HG03175 (cell line): ENCODE data around the gene CDHR4.
"Not testable (repeated sequence)": the region's sequence is repeated elsewhere in the genome, so short reads cannot be mapped to it uniquely, and the experiment has no call there.

Source experiments
- ATAC-seq: cut with Tn5 transposase; IDR thresholded peaks from one replicate; pipeline ENCODE4 v1.9.1; 2021; ENCODE audit warnings: mild to moderate bottlenecking, moderate library complexity; ENCODE audit not compliant: unreplicated experiment

Gene CDHR4

DNA sequence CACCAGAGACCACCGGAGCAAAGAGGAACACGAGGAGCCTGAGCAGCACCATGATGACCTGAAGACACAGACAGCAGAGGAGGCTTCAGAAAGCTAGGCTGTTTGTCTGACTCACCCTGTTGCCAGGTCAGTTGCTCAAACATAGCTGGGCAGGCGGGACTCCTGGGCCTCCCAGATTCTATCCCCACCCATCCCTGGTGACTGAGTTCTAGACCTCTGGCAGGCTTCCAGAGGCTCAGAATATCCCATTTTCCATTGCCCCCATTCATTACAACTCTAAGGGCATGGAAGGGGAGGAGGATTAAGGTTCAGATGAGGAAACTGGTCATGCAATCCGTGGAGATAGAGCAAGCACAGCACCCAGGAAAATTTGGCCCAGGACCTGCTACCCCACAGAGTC, at the start of gene CDHR4:
Gene CDHR4, minus strand, starts transcription at position 113 of the 400 bp plus-strand sequence. Its CDS starts 61 bp downstream, at position 52.
- ATAC-seq, result no peak

DNA sequence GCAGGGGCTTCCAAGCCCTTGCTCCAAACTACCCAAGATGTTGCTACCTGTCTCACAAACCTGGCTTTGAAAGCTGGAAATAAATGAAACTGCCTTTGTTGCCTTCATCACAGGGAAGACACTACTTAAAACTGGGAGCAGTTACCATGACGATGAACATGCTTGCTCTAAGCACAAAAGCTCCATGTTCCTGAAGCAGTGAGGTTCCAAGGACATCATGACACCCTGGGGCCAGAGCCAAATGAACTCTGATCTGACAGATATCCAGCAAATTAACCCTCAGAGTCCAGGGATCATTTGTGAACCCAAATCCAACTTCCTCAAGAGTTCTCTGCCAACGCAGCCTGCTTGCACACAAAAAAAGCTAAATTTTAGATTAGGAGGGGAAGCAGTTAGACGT, 46.0 kb upstream of the CDHR4 start:
- no peak for ATAC-seq

GRCh38 chr3:49844464-49845183, 45.0 kb upstream of the CDHR4 start:
- ATAC-seq, result no peak

DNA sequence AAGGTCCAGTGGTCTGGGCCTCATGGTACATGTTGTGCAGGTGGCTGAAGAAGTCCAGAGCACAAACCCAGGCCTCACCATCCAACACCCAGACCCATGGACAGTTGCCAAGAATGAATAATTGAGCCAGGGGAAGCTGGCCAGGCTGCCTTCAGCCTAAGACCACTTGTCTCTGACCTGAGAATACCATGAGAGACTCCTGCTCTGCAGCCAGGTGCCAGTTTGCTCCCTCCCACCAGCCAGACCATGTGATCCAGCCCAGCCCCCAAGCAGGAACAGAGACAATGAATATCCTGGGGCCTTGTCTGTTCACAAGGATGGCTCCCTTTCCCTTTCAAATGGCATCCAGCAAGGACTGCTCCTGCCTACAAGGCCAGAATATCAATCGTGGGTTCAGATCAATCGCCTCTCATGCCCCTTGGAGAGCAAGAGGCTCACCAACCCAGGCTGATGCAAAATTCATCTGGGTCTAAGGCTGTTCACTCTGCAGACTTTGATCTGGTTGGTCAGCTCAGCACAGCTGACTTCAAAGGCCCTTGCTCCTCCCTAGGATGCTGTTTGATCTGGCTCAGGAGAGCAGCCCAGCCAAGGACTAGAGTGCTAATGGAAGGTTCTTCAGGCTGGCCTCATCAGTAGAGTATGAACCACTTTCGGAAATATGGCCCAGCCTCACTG, 43.3 kb upstream of the CDHR4 start:
- ATAC-seq, result no peak

DNA sequence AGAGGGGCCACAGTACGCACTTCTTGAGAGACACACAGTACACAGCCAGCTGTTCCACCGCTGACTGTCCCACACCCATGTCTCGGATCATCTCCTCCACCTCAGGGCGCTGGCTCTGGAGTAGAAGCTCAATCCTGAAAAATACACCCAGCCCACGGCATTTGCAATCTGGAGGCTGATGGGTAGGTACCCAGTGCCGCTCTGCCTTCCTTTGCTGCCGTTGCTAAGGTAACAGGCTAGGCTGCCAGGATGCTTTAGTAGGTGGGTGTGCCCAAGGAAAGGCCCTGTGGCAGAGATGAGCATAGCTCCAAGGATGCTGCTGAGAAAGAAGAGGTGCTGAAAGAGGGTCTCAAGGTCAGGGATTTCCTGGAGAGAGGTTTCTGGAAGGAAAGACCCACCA, 42.1 kb upstream of the CDHR4 start:
- no peak for ATAC-seq

GRCh38 chr3:49841126-49841696, 41.5 kb upstream of the CDHR4 start:
- ATAC-seq, result no peak

- no peak for ATAC-seq
Measured at GRCh38 chr3:49840388-49840787, 40.7 kb upstream of the CDHR4 start.

GRCh38 chr3:49839193-49839809, 39.6 kb upstream of the CDHR4 start:
- peak; percentile 56 for ATAC-seq

DNA sequence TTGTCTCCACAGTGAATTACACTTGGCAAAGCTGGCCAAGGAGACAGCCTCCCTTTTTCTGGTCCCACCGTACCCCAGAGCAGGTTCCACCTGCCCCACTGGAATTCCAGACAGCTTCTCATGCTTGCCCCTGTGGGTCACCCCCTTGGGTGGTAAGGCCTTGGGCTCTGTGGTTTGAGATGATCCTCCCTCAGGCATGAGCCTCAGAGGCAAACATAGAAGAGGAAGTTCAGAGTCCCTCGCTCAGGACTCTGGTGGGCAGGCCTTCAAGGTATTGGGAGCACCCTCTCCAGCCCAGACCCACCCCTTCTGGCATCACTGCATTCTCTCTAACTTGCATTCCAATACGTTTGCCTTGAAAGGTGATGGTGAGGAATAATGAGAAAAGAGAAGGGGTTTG, 31.7 kb upstream of the CDHR4 start:
- ATAC-seq, result no peak

DNA sequence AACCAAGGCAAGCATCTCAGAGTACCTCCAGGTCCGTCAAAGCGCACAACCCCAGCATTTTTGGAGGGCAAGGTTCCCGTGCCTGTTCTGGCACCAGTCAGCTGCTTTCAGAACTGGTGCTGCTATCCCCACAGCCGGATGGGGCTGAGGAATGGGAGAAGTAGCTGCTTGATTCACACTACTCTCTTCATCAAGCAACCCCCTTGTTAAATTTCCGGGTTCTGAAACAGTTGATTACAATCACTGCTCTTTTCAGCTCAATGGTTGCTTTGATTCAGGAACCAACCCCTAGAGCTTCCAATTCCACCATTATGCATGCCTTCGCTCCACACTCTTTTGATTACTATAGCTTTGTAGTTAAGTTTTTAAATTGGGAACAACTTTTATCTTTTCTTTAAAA, 26.3 kb upstream of the CDHR4 start:
- ATAC-seq, result no peak

DNA sequence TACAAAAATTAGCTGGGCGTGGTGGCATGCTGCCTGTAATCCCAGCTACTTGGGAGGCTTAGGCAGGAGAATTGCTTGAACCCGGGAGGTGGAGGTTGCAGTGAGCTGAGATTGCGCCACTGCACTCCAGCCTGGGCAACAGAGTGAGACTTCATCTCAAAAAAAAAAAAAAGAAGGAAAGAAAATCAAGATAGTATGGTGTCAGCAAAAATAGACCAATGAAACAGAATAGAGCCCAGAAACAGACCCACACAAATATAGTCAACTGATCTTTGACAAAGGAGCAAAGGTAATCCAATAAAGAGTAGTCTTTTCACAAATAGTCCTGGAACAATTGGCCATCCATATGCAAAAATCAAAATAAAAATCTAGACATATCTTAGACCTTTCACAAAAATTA, 23.5 kb upstream of the CDHR4 start:
- ATAC-seq, result not testable (repeated sequence)

DNA sequence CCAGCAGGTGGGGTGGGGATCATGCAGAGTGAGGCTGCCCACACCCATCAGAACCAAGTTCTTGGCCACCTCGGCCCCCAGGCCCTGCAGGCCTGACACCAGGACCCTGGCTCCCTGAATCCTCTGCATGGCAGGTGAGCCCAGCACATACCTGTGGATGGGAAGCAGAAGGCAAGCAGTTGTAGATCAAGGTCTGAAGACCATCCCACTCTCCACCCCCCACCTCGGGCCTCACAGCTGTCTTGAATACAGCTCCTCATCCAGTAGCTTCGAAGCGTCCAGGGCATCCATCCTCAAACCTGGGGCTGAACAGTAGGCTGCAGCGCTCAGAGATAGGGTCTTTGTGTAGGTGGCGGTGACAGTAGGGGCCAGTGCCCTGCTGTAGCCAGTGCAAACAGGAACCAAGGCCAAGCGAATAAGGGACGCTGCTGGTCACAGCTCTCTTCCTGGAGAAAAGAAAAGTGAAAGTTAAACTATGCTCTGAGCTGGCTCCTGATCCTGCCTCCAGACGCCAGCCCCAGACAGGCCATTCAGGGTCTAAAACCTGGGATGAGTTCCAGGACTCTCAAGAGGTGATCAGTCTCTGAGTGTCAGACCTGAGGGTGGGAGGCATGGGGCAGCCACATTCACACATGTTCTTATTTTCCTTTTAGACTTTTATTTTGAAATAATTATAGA, 14.0 kb upstream of the CDHR4 start, which contains the start of gene UBA7:
Gene UBA7, minus strand, starts transcription at position 457 of the 678 bp plus-strand sequence. Its CDS starts 166 bp downstream, at position 291.
- peak; percentile 78 for ATAC-seq

DNA sequence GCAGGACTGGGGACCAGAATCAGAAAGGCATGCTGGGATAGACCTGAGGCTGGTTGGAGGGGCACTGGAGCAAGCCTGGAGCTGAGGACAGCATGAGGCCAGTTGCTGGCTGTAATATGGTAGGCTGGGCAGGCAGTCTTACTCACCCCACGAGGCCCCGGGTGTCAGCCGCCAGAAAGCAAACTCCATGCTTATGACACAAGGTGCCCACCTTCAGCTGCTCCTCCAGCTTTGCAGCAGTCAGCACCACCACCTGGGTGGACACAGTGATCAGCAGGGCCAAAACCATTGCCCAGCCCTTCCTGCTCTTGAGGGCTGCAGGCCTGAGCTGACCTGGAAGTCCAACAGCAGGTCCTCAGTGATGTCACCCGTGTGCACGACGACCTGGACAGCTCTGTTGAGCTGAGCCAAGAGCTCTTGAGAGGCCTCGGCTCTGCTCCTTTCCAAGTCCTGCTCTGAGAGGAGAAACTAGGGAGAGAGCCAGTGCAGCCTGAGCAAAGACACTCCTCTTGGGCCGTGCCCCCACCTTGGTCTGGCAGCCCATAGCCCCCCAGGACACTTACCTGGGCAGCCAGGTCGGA, 13.3 kb upstream of the CDHR4 start:
- ATAC-seq, result no peak

DNA sequence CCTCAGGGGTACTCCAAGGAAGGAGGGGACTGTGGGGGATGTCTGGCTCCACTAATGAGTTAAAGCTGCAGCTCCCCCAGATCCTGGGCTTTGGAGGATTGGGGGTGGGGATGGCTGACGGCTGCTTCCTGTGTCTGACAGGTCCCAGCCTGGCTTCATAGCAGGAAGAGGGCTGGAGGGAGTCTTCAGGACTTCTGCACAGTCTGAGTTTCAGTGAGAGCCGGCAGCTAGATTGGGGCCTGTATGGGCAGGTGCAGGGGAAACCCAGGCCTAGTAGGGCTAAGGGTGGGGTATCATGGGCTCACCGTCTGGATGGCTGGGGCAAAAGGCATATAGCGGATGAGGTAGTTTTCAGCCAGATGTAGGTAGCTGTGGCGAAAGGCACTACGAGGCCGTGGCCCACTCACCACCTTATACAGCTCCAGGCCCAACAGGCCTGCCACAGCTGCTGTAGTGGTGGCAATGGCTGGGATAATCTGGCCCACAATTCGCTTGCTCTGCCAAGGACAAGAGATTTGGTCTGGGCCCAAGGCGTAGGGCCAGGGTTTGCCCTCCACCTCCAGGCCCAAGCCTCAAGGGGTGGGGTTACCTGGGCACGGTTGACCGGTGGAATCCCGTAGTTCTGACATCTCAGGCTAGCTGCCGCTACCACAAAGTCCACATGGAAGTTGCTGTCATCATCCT, 7.9 kb upstream of the CDHR4 start:
- ATAC-seq, result no peak

DNA sequence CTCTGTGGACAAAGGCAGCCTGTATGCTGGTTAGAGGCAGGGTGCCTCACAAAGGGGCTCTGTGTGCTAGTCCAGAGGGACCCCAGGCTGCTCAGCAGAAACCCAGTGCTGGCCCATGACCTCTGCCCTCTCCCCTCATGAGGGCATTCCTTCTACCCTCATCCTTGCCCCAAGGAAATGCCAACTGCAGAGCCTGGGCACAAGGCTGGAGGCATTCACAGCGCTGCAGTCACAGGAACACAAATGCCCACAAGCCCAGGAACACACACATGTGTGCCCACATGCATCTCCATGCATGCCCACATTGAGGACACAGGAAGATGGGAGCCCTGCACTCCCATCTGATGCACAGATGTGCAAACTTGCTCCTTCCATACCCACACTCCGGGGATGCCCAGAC, 7.2 kb upstream of the CDHR4 start:
- no peak for ATAC-seq

DNA sequence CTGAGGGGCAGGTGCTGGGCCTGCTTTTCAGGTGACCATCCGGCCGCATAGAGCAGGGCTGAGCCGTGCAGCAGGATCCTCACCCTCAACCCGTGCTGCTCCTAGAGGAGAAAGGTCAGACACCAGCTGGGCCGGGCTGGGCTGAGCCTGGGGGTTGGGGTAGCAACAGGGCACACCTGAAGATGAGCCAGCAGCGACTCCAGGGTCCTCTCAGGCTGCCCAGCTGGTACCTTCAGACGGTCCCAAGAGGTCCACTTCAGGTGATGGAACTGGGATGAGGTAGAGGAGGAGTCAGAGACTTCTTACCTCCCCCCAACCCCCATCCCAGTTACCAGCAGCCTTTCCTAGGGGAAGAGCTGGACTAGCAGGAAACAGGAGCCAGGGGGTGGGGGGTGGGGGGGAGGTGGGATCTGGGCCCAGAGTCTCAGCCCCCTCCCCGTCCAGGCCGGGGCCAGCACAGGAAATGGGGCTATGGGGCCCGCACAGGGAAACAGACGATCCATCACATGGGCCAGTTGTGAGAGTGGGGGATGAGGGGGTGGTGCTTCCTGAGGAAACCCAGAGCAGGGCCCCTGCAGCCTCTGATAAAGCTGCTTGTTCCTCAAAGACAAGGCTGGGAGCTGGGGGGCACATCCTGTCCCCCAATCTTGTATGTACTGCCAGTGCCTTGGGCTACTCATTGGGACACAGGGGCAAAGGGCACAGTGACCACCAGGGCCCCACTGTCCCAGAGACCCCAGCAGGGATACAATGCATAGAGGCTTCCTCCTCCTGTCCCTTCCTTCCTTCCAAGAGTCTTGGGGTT, 6.4 kb upstream of the CDHR4 start:
- ATAC-seq, result no peak

GRCh38 chr3:49805367-49805782, 5.7 kb upstream of the CDHR4 start:
- ATAC-seq, result no peak

GRCh38 chr3:49804141-49805041, 4.7 kb upstream of the CDHR4 start:
- ATAC-seq, result no peak
